Neural crest cell (in vitro differentiated cells): Measurements from ENCODE around the gene PRKCA. TPM values are rescaled to one million over a fixed set of nuclear protein-coding genes. Genes with fewer than 3 reads are reported as not detected.

Experiments
- DNase-seq: peaks from one replicate; pipeline ENCODE4 v3.0.0; 2021; ENCODE audit warnings: low read depth, mixed read lengths, low spot score
- H3K27ac Mint-ChIP-seq: one replicate; pipeline ENCODE4 v1.8.0; 2021; ENCODE audit warnings: mild to moderate bottlenecking, mixed read lengths; ENCODE audit not compliant: unreplicated experiment
- H3K27me3 Mint-ChIP-seq: 2 replicates; pipeline ENCODE4 v1.8.0; 2021; ENCODE audit warnings: low read depth, mild to moderate bottlenecking, mixed read lengths
- H3K36me3 Mint-ChIP-seq: 2 replicates; pipeline ENCODE4 v1.8.0; 2021; ENCODE audit warnings: low read depth, mild to moderate bottlenecking, mixed read lengths
- H3K4me1 Mint-ChIP-seq: 2 replicates; pipeline ENCODE4 v1.8.0; 2021; ENCODE audit warnings: mixed read lengths
- H3K4me3 Mint-ChIP-seq: one replicate; pipeline ENCODE4 v1.8.0; 2021; ENCODE audit warnings: mild to moderate bottlenecking, mixed read lengths
- H3K9me3 Mint-ChIP-seq: 2 replicates; pipeline ENCODE4 v1.8.0; 2021; ENCODE audit warnings: mixed read lengths
- total RNA-seq: library from RNA; stranded (reverse); gene quantifications from 2 replicates; pipeline ENCODE4 v1.2.1, GENCODE V29; 2021
- TF ChIP-seq, protein P1 (sequence below): fragments of 200-600 bp; sonication (generic); conservative IDR thresholded peaks from 2 replicates; pipeline ENCODE4 v1.5.0; 2021; ENCODE audit warnings: antibody characterized with exemption, mild to moderate bottlenecking

PRKCA gene
- total RNA-seq, 1 donor from 2014 or later: 22.7 TPM

DNA sequence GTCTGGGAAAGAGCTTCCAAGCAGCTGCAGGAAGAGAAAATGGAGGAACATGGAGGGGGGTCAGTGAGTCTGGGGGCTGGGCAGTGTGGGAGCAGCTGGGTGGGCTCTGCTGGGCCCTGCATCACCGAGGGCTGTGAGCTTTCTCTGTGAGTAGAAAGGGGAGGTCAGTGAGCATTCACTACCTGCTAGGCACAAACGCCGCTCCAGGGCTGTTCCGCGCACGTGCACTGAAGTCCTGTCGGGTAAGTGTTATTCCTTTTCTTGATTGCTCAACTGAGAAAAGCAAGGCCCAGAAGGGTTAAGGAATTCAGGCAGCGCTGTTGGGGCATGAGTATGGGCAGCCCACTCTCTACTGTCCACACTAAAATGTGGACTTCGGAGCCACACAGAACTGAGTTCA lies 537.2 kb downstream of the PRKCA start:
- Mint-ChIP-seq H3K27ac (no peak overlapping the region), H3K27me3 (peaks cover 45% of the 10 kb centered on the region), H3K4me1 (no peaks in the 10 kb centered on the region), H3K4me3 (no peak overlapping the region), H3K36me3 (no peaks in the 10 kb centered on the region), H3K9me3 (no peaks in the 10 kb centered on the region)
- no peak for DNase-seq
- TF ChIP-seq, protein P1, sequence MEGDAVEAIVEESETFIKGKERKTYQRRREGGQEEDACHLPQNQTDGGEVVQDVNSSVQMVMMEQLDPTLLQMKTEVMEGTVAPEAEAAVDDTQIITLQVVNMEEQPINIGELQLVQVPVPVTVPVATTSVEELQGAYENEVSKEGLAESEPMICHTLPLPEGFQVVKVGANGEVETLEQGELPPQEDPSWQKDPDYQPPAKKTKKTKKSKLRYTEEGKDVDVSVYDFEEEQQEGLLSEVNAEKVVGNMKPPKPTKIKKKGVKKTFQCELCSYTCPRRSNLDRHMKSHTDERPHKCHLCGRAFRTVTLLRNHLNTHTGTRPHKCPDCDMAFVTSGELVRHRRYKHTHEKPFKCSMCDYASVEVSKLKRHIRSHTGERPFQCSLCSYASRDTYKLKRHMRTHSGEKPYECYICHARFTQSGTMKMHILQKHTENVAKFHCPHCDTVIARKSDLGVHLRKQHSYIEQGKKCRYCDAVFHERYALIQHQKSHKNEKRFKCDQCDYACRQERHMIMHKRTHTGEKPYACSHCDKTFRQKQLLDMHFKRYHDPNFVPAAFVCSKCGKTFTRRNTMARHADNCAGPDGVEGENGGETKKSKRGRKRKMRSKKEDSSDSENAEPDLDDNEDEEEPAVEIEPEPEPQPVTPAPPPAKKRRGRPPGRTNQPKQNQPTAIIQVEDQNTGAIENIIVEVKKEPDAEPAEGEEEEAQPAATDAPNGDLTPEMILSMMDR: no peak

DNA sequence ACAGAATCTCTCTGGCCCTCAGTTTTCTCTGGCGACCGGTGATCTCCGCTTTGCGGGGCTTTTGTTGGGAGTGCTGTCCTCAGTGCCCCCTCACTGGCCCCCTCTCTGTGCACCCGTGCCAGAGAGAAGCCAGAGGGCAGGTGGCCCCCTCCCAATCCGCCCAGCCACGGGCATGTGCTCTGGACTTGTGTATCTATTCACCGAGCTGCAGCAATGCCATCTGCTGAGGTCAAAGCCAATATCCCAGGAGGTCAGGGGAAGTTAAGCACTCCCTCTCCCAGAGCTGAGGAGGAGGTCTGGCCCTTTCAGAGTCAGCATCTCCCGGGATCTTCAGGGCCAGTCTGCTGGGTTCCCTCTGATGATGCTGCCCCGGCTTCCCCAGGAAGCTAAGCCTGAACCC lies 537.6 kb downstream of the PRKCA start:
- Mint-ChIP-seq H3K9me3 (no peaks in the 10 kb centered on the region), H3K27ac (no peak overlapping the region), H3K4me1 (no peaks in the 10 kb centered on the region), H3K27me3 (peaks cover 48% of the 10 kb centered on the region), H3K36me3 (no peaks in the 10 kb centered on the region), H3K4me3 (no peak overlapping the region)
- no peak for DNase-seq
- TF ChIP-seq, protein P1: no peak

DNA sequence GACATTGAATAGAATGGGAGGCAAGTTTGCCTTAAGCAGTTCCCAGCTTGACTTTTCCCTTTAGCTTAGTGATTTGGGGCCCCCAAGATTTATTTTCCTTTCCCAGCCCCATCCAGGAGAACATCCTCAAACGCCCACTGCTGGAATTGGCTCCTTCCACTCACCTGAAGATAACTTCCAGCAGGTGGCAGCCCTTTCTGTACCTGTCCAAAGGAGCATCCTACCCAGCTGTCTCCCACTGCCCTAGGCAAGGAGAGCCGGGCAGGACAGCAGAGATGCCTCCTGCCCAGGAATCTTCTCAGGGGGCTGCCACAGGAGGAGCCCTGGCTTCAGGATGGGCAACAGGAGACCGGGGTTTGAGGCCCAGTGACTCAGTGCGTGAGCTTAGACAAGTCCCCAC lies 538.9 kb downstream of the PRKCA start:
- DNase-seq: no peak
- Mint-ChIP-seq H3K36me3 (no peaks in the 10 kb centered on the region), H3K9me3 (peaks cover 4% of the 10 kb centered on the region), H3K27me3 (peaks cover 44% of the 10 kb centered on the region), H3K27ac (no peak overlapping the region), H3K4me3 (no peak overlapping the region), H3K4me1 (no peaks in the 10 kb centered on the region)
- TF ChIP-seq, protein P1: no peak

DNA sequence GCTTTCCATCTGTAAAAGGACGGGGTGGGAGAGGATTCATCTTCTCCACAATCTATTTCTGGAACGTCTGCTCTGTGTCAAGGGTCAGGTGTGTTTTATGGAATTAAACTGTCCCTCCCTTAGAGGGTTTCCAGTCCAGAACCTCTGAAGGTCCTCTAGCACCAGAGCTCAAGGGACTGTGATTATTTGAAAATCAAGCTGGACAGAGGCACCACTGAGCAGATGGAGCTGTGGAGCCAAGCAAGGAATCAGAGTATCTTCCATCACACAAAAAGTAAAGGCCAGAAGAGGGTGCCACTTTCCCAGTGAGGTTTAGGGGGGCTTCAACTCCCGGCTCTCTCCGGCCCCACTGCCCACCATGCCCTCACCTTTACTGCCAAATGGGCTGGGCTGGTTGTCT lies 539.3 kb downstream of the PRKCA start:
- DNase-seq: no peak
- H3K4me3 Mint-ChIP-seq: no peak overlapping the region
- no peaks in the 10 kb centered on the region for H3K4me1 Mint-ChIP-seq
- H3K9me3 Mint-ChIP-seq: peaks cover 7% of the 10 kb centered on the region
- H3K27ac Mint-ChIP-seq: no peak overlapping the region
- H3K36me3 Mint-ChIP-seq: no peaks in the 10 kb centered on the region
- TF ChIP-seq, protein P1: no peak
- H3K27me3 Mint-ChIP-seq: peaks cover 43% of the 10 kb centered on the region

DNA sequence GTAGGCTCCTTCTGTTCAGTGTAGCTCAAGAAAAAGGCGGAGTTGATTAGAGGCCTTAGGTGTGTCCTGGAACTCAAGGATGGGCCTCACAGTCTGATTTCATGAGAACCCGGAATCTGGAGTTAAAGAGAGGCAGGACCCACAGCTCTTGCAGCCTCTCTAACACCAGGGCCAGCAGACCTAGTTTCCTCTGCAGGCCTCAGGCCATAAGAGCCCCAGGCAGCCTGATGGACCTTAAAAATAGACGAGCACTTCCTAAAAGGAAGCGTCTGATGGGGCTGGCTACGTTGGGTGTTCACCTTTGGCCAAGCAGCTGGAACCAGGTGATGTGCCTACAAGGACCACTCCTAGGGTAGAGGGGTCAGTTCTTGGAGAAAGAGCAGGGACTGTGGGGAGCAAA lies 540.1 kb downstream of the PRKCA start:
- Mint-ChIP-seq H3K36me3 (no peaks in the 10 kb centered on the region), H3K4me1 (no peaks in the 10 kb centered on the region), H3K4me3 (no peak overlapping the region), H3K27ac (no peak overlapping the region), H3K27me3 (peaks cover 35% of the 10 kb centered on the region), H3K9me3 (peaks cover 7% of the 10 kb centered on the region)
- TF ChIP-seq, protein P1: no peak
- DNase-seq: no peak

DNA sequence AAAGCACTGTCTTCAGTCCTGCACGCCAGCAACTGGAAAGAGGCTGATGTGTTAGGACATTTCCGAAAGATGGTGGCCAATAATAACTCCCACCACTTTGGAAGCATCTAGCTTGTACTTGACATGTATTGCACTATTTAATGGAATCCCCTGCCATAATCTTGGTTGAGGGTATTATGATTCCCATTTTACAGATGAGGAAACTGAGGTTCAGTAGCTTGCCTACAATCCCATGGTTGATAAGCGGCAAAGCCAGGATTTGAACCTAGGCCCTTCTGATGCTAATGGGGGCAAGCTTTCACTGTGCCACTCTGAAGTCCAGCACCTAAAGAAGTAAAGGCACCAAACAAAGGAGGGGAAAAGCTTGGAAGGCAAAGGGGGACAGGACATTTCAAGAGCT lies 540.5 kb downstream of the PRKCA start:
- TF ChIP-seq, protein P1: no peak

More for the DNA sequence above, 540.5 kb downstream of the PRKCA start:
- H3K27ac Mint-ChIP-seq: no peak overlapping the region
- no peaks in the 10 kb centered on the region for H3K4me1 Mint-ChIP-seq
- H3K9me3 Mint-ChIP-seq: peaks cover 7% of the 10 kb centered on the region
- no peak overlapping the region for H3K4me3 Mint-ChIP-seq
- no peak for DNase-seq
- H3K36me3 Mint-ChIP-seq: no peaks in the 10 kb centered on the region
- H3K27me3 Mint-ChIP-seq: peaks cover 31% of the 10 kb centered on the region
